Tibial nerve (tissue), 4 donors: ENCODE measurements around the gene MYO1H. TPM values are rescaled to one million over a fixed set of nuclear protein-coding genes. Genes with fewer than 3 reads are reported as not detected.

ENCODE experiments used
- DNase-seq, 2 donors: peaks; one replicate each; pipeline ENCODE4 v3.0.0-alpha.2; 2019; ENCODE audit warnings: low spot score in 2 of 2
- H3K27ac ChIP-seq, 4 donors: fragments of 200-600 bp; sonication (generic) in 3 of 4; one replicate each; pipeline ENCODE4 v1.5.1; 2017 to 2019; ENCODE audit warnings: mild to moderate bottlenecking in 1 of 4
- H3K27me3 ChIP-seq, 2 donors: fragments of 200-600 bp; sonication (generic) in 1 of 2; one replicate each; pipeline versions ENCODE4 v1.5.1 to v1.6.0; 2017 to 2019
- H3K36me3 ChIP-seq, 3 donors: fragments of 200-600 bp; sonication (generic); one replicate each; pipeline ENCODE4 v1.5.1; 2018 to 2019
- H3K4me1 ChIP-seq, 4 donors: fragments of 200-600 bp; sonication (generic) in 3 of 4; one replicate each; pipeline ENCODE4 v1.5.1; 2017 to 2019
- H3K4me3 ChIP-seq, 4 donors: fragments of 200-600 bp; sonication (generic) in 3 of 4; one replicate each; pipeline ENCODE4 v1.5.1; 2017 to 2019; ENCODE audit warnings: mild to moderate bottlenecking in 1 of 4, moderate library complexity in 1 of 4
- H3K9me3 ChIP-seq, 4 donors: fragments of 200-600 bp; sonication (generic) in 3 of 4; one replicate each; pipeline ENCODE4 v1.5.1; 2017 to 2019
- CTCF ChIP-seq, 5 experiments: fragments of 200-600 bp in 3 of 5; fragments of 450-650 bp in 2 of 5; sonication (generic) in 3 of 5; IDR thresholded peaks; one replicate each; pipeline ENCODE4 v1.5.1; 2016 to 2019; ENCODE audit warnings: antibody characterized with exemption in 5 of 5, mild to moderate bottlenecking in 3 of 5, moderate library complexity in 2 of 5
- EP300 ChIP-seq, 2 donors: sonication (generic); formaldehyde crosslinking; IDR thresholded peaks; one replicate each; pipeline ENCODE4 v1.6.1; 2017; ENCODE audit warnings: antibody characterized with exemption in 2 of 2, mild to moderate bottlenecking in 1 of 2
- POLR2A ChIP-seq, 2 donors: fragments of 450-650 bp; IDR thresholded peaks; one replicate each; pipeline ENCODE4 v1.6.1; 2017; ENCODE audit warnings: antibody characterized with exemption in 2 of 2, mild to moderate bottlenecking in 2 of 2, moderate library complexity in 2 of 2
- WGBS, 2 donors: methylation state at CpG; one replicate each; pipeline ENCODE4 v1.1.5; 2018; 5-methylcytosine and 5-hydroxymethylcytosine counted together
- total RNA-seq, 4 donors: library from RNA; depleted of rRNA; stranded (reverse); fragments of >200 nt; gene quantifications; one replicate each; pipeline ENCODE4 v1.1.0, GENCODE V29; 2016

Gene MYO1H
- total RNA-seq, 4 donors from 2014 or later: 0.20 TPM; not detected in 3

- TF ChIP-seq POLR2A (IDR thresholded peaks at IDR 0.05) (no peak), CTCF (IDR thresholded peaks at IDR 0.05) (no peak), EP300 (IDR thresholded peaks at IDR 0.05) (no peak)
- Histone ChIP-seq H3K9me3 (peaks cover 0 to 5% (median 0%) of the 10 kb centered on the region in 4 donors), H3K36me3 (no peaks in the 10 kb centered on the region), H3K27ac (no peak overlapping the region), H3K27me3 (no peaks in the 10 kb centered on the region), H3K4me3 (no peak overlapping the region), H3K4me1 (no peaks in the 10 kb centered on the region)
- DNase-seq: no peak
- 94 to 95% methylated on average over 2 of the region's 2 CpGs for WGBS, 2 donors
Measured at GRCh38 chr12:109345428-109345827, 2.3 kb upstream of the MYO1H start.

GRCh38 chr12:109346920-109347319 lies 780 bp upstream of the MYO1H start:
- H3K9me3 ChIP-seq: peaks cover 0 to 5% (median 0%) of the 10 kb centered on the region in 4 donors
- no peak overlapping the region for H3K4me3 ChIP-seq
- TF ChIP-seq POLR2A (IDR thresholded peaks at IDR 0.05) (no peak), EP300 (IDR thresholded peaks at IDR 0.05) (no peak), CTCF (IDR thresholded peaks at IDR 0.05) (no peak)
- 78 to 82% methylated on average over 3 of the region's 3 CpGs for WGBS, 2 donors
- no peak for DNase-seq
- peaks cover 0 to 6% of the 10 kb centered on the region in 2 donors for H3K27me3 ChIP-seq
- H3K4me1 ChIP-seq: no peaks in the 10 kb centered on the region
- no peaks in the 10 kb centered on the region for H3K36me3 ChIP-seq
- no peak overlapping the region for H3K27ac ChIP-seq

GRCh38 chr12:109352184-109352583 lies 4.5 kb downstream of the MYO1H start:
- H3K9me3 ChIP-seq: no peaks in the 10 kb centered on the region
- no peak for TF ChIP-seq CTCF (IDR thresholded peaks at IDR 0.05)
- TF ChIP-seq POLR2A (IDR thresholded peaks at IDR 0.05): no peak
- TF ChIP-seq EP300 (IDR thresholded peaks at IDR 0.05): no peak
- 32 to 35% methylated on average over 6 of the region's 6 CpGs for WGBS, 2 donors
- H3K36me3 ChIP-seq: no peaks in the 10 kb centered on the region
- no peaks in the 10 kb centered on the region for H3K4me1 ChIP-seq
- no peak for DNase-seq
- peaks cover 0 to 6% of the 10 kb centered on the region in 2 donors for H3K27me3 ChIP-seq
- H3K27ac ChIP-seq: no peak overlapping the region
- no peak overlapping the region for H3K4me3 ChIP-seq

GRCh38 chr12:109356577-109356976 lies 8.9 kb downstream of the MYO1H start:
- H3K27ac ChIP-seq: no peak overlapping the region
- no peak for TF ChIP-seq POLR2A (IDR thresholded peaks at IDR 0.05)
- TF ChIP-seq EP300 (IDR thresholded peaks at IDR 0.05): no peak
- 54 to 65% methylated on average over 3 of the region's 3 CpGs for WGBS, 2 donors

GRCh38 chr12:109357032-109357431 lies 9.3 kb downstream of the MYO1H start:
- no peaks in the 10 kb centered on the region for H3K36me3 ChIP-seq
- WGBS, 2 donors: 32 to 54% methylated on average over 2 of the region's 2 CpGs
- peaks cover 0 to 9% of the 10 kb centered on the region in 2 donors for H3K27me3 ChIP-seq
- H3K4me3 ChIP-seq: no peak overlapping the region
- H3K27ac ChIP-seq: no peak overlapping the region
- no peaks in the 10 kb centered on the region for H3K9me3 ChIP-seq
- no peaks in the 10 kb centered on the region for H3K4me1 ChIP-seq
- no peak for TF ChIP-seq EP300 (IDR thresholded peaks at IDR 0.05)
- no peak for TF ChIP-seq POLR2A (IDR thresholded peaks at IDR 0.05)
- TF ChIP-seq CTCF (IDR thresholded peaks at IDR 0.05): no peak
- no peak for DNase-seq

More at GRCh38 chr12:109356577-109356976, 8.9 kb downstream of the MYO1H start:
- Histone ChIP-seq H3K9me3 (no peaks in the 10 kb centered on the region), H3K36me3 (no peaks in the 10 kb centered on the region), H3K4me3 (no peak overlapping the region), H3K4me1 (no peaks in the 10 kb centered on the region), H3K27me3 (peaks cover 0 to 12% of the 10 kb centered on the region in 2 donors)
- DNase-seq: no peak
